H9 (cell line): ENCODE results near the gene GSTO2. TPM values are rescaled to one million over a fixed set of nuclear protein-coding genes. Genes with fewer than 3 reads are reported as not detected.

Source experiments
- DNase-seq: peaks from one replicate; pipeline ENCODE4 v3.0.0-alpha.2; 2017
- H2AFZ ChIP-seq: one replicate; pipeline ENCODE4 v1.6.1; 2013; ENCODE audit warnings: mild to moderate bottlenecking, low read length, control low read depth, moderate library complexity
- H2AK5ac ChIP-seq: 2 replicates; pipeline ENCODE4 v1.6.1; 2013; ENCODE audit warnings: low read length, control low read depth, mixed read lengths; ENCODE audit not compliant: insufficient read length
- H2BK120ac ChIP-seq: one replicate; pipeline ENCODE4 v1.6.1; 2013; ENCODE audit warnings: low read depth, mild to moderate bottlenecking, low read length, control low read depth, inconsistent platforms; ENCODE audit not compliant: poor library complexity, severe bottlenecking
- H2BK12ac ChIP-seq: 2 replicates; pipeline ENCODE4 v1.6.1; 2013; ENCODE audit warnings: low read length, control low read depth, mixed read lengths, low read depth; ENCODE audit not compliant: insufficient read length
- H2BK15ac ChIP-seq: 2 replicates; pipeline ENCODE4 v1.6.1; 2013; ENCODE audit warnings: low read depth, low read length, control low read depth
- H2BK20ac ChIP-seq: one replicate; pipeline ENCODE4 v1.6.1; 2013; ENCODE audit warnings: low read depth, mild to moderate bottlenecking, low read length, control low read depth, inconsistent platforms; ENCODE audit not compliant: poor library complexity, severe bottlenecking
- H2BK5ac ChIP-seq: 2 replicates; pipeline ENCODE4 v1.6.1; 2013; ENCODE audit warnings: low read length, control low read depth, mixed read lengths; ENCODE audit not compliant: insufficient read length
- H3K14ac ChIP-seq: 2 replicates; pipeline ENCODE4 v1.6.1; 2013; ENCODE audit warnings: low read length, control low read depth; ENCODE audit not compliant: insufficient read depth
- H3K18ac ChIP-seq: 2 replicates; pipeline ENCODE4 v1.6.1; 2013; ENCODE audit warnings: low read depth, mild to moderate bottlenecking, mixed read lengths, low read length, control low read depth; ENCODE audit not compliant: insufficient read length
- H3K23ac ChIP-seq: 2 replicates; pipeline ENCODE4 v1.6.1; 2013; ENCODE audit warnings: low read length, control low read depth, mixed read lengths, low read depth; ENCODE audit not compliant: insufficient read length
- H3K23me2 ChIP-seq: 2 replicates; pipeline ENCODE4 v1.6.1; 2013; ENCODE audit warnings: low read depth, mild to moderate bottlenecking, mixed read lengths, low read length, control low read depth; ENCODE audit not compliant: insufficient read length, poor library complexity, severe bottlenecking
- H3K27ac ChIP-seq: 2 replicates; pipeline ENCODE4 v1.5.1; 2013; ENCODE audit warnings: low read length, control low read depth, mixed read lengths, low read depth; ENCODE audit not compliant: insufficient read length
- H3K27me3 ChIP-seq: 2 replicates; pipeline ENCODE4 v1.6.1; 2013; ENCODE audit warnings: low read length, control low read depth, inconsistent platforms; ENCODE audit not compliant: insufficient read depth
- H3K4ac ChIP-seq: 2 replicates; pipeline ENCODE4 v1.6.1; 2013; ENCODE audit warnings: low read depth, mild to moderate bottlenecking, control low read depth, inconsistent platforms, low read length, moderate library complexity
- H3K4me1 ChIP-seq: 2 replicates; pipeline ENCODE4 v1.6.1; 2013; ENCODE audit warnings: low read length, control low read depth, inconsistent platforms; ENCODE audit not compliant: insufficient read depth
- H3K4me2 ChIP-seq: 2 replicates; pipeline ENCODE4 v1.6.1; 2013; ENCODE audit warnings: low read length, control low read depth, mixed read lengths; ENCODE audit not compliant: insufficient read length, insufficient read depth
- H3K56ac ChIP-seq: 2 replicates; pipeline ENCODE4 v1.6.1; 2013; ENCODE audit warnings: low read depth, mild to moderate bottlenecking, mixed read lengths, low read length, control low read depth; ENCODE audit not compliant: insufficient read length
- H3K79me1 ChIP-seq: 2 replicates; pipeline ENCODE4 v1.6.1; 2013; ENCODE audit warnings: low read depth, mild to moderate bottlenecking, moderate library complexity, low read length, control low read depth, inconsistent platforms; ENCODE audit not compliant: insufficient read depth, poor library complexity, severe bottlenecking
- H3K79me2 ChIP-seq: 2 replicates; pipeline ENCODE4 v1.6.1; 2013; ENCODE audit warnings: low read length, control low read depth, inconsistent platforms; ENCODE audit not compliant: insufficient read depth
- H3K9ac ChIP-seq: 2 replicates; pipeline ENCODE4 v1.6.1; 2013; ENCODE audit warnings: low read length, control low read depth, mixed read lengths; ENCODE audit not compliant: insufficient read length; ENCODE audit errors: extremely low read depth
- H3K9me3 ChIP-seq: one replicate; pipeline ENCODE4 v1.6.1; 2013; ENCODE audit warnings: low read depth, low read length, inconsistent platforms; ENCODE audit not compliant: control insufficient read depth
- H3T11ph ChIP-seq: one replicate; pipeline ENCODE4 v1.6.1; 2013; ENCODE audit warnings: mild to moderate bottlenecking, low read length, control low read depth, inconsistent platforms
- H4K20me1 ChIP-seq: one replicate; pipeline ENCODE4 v1.6.1; 2013; ENCODE audit not compliant: control insufficient read depth, insufficient read length, insufficient read depth
- H4K5ac ChIP-seq: 2 replicates; pipeline ENCODE4 v1.6.1; 2013; ENCODE audit warnings: low read depth, mild to moderate bottlenecking, mixed read lengths, low read length, control low read depth; ENCODE audit not compliant: insufficient read length
- H4K8ac ChIP-seq: replicated peaks from 2 replicates; pipeline ENCODE4 v1.6.1; 2013; ENCODE audit warnings: low read length, control low read depth, mixed read lengths, low read depth; ENCODE audit not compliant: insufficient read length
- H4K91ac ChIP-seq: 2 replicates; pipeline ENCODE4 v1.6.1; 2013; ENCODE audit warnings: low read depth, mild to moderate bottlenecking, moderate library complexity, mixed read lengths, low read length, control low read depth; ENCODE audit not compliant: insufficient read length
- H3K27ac Mint-ChIP-seq, 3 experiments: 2 replicates in 2 of 3; 3 replicates in 1 of 3; pipeline ENCODE4 v1.8.0; 2020 to 2021; ENCODE audit warnings: mixed read lengths in 3 of 3, mild to moderate bottlenecking in 1 of 3, moderate library complexity in 1 of 3
- H3K27me3 Mint-ChIP-seq: 2 replicates; pipeline ENCODE4 v1.8.0; 2021; ENCODE audit warnings: low read depth, mild to moderate bottlenecking, moderate library complexity, mixed read lengths
- H3K36me3 Mint-ChIP-seq, 3 experiments: 2 replicates in 2 of 3; 3 replicates in 1 of 3; pipeline ENCODE4 v1.8.0; 2020 to 2021; ENCODE audit warnings: low read depth in 3 of 3, mixed read lengths in 3 of 3; ENCODE audit not compliant: insufficient read depth in 1 of 3
- H3K4me1 Mint-ChIP-seq, 2 experiments: 2 replicates each; pipeline ENCODE4 v1.8.0; 2020; ENCODE audit warnings: mixed read lengths in 2 of 2
- H3K4me3 Mint-ChIP-seq, 2 experiments: 2 replicates in 1 of 2; 3 replicates in 1 of 2; pipeline ENCODE4 v1.8.0; 2020 to 2021; ENCODE audit warnings: mild to moderate bottlenecking in 2 of 2, mixed read lengths in 2 of 2, moderate library complexity in 1 of 2
- H3K9me3 Mint-ChIP-seq, 2 experiments: 2 replicates in 1 of 2; 3 replicates in 1 of 2; pipeline ENCODE4 v1.8.0; 2020; ENCODE audit warnings: mild to moderate bottlenecking in 2 of 2, mixed read lengths in 2 of 2, moderate library complexity in 1 of 2
- CTCF ChIP-seq: fragments of 200-600 bp; sonication (generic); conservative IDR thresholded peaks from 3 replicates; pipeline ENCODE4 v1.8.0; 2021; ENCODE audit warnings: antibody characterized with exemption, mild to moderate bottlenecking
- WGBS: extraction: QIAGEN DNeasy Blood & Tissue Kit; methylation state at CpG from one replicate; pipeline ENCODE4 v1.1.7; 2013; ENCODE audit warnings: missing lambda C conversion rate, low lambda C conversion rate, mixed read lengths; ENCODE audit not compliant: insufficient read length; ENCODE audit errors: extremely low coverage; 5-methylcytosine and 5-hydroxymethylcytosine counted together
- total RNA-seq: library from RNA; stranded (reverse); gene quantifications from 2 replicates; pipeline ENCODE4 v1.2.1, GENCODE V29; 2021

Gene GSTO2
- total RNA-seq, 1 experiment from 2014 or later = 14.5 TPM

DNA sequence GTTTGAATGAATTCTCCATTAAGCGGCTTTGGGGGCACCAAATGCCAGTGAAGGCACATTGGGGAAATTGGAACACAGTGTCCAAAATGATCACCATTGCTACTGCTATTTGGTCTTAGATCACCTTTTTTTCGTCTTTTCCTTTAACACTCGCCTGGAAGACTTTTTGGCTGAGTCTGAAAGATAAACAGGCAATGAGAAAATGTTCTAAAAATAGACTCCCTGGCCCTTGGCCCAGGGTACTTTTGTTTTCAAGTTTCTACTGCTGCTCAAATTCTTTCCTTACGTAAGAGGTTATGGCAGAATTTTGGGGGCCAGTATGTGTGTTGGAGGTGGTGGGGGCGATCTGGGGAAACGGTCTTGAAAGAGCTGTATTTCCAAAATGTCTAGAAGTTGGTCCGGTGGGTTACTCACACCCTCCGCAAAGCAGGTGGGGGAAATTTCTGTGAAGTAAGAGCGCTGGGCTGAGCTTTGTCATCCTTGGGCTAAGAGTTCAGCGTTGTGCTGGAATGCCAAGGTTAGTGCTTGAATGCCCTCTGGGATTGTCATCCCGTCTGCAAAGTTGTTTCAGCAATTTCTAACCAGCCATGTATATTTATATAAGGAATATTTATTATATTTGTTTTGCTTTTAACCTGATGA, 70.6 kb downstream of the GSTO2 start:
- no peak overlapping the region for H2AFZ ChIP-seq
- no CpG with 5 or more reads among the region's 11 CpGs for WGBS

More for the DNA sequence above, 70.6 kb downstream of the GSTO2 start:
- no peak overlapping the region for H2BK20ac ChIP-seq
- no peak overlapping the region for H3K56ac ChIP-seq
- H3K27ac ChIP-seq = no peak overlapping the region
- H3K36me3 Mint-ChIP-seq = peaks cover 0 to 5% (median 0%) of the 10 kb centered on the region in 3 experiments; a peak in 2 of 7 replicates
- peak; percentile 31 for DNase-seq
- no peak overlapping the region for H2BK120ac ChIP-seq
- H3K23ac ChIP-seq = no peak overlapping the region
- H4K91ac ChIP-seq = no peak overlapping the region
- peak overlapping the region; percentile 74 for H3K9ac ChIP-seq
- H2BK5ac ChIP-seq = no peak overlapping the region
- H2BK15ac ChIP-seq = no peak overlapping the region
- H2BK12ac ChIP-seq = no peak overlapping the region
- peaks cover 8% of the 10 kb centered on the region; the same call in 1 of the 2 replicates for H3K4me1 ChIP-seq
- H3K23me2 ChIP-seq = peaks cover 12% of the 10 kb centered on the region
- no peaks in the 10 kb centered on the region for H4K20me1 ChIP-seq
- no peak overlapping the region for H3K14ac ChIP-seq
- H3K9me3 Mint-ChIP-seq = no peaks in the 10 kb centered on the region
- no peaks in the 10 kb centered on the region for H3K27me3 ChIP-seq
- TF ChIP-seq CTCF = no peak
- H3K4me2 ChIP-seq = peak overlapping the region; percentile 78
- H4K8ac ChIP-seq = no peak overlapping the region
- H3K27ac Mint-ChIP-seq = peak overlapping the region in 1 of 3 experiments; percentile 96; a peak in 3 of 7 replicates
- no peak overlapping the region for H2AK5ac ChIP-seq
- H3K27me3 Mint-ChIP-seq = peaks cover 3% of the 10 kb centered on the region
- H3K79me2 ChIP-seq = peaks cover 15% of the 10 kb centered on the region; the same call in 1 of the 2 replicates
- H3K4me1 Mint-ChIP-seq = peaks cover 42 to 43% of the 10 kb centered on the region in 2 experiments
- H3T11ph ChIP-seq = no peak overlapping the region
- no peaks in the 10 kb centered on the region for H3K79me1 ChIP-seq
- no peaks in the 10 kb centered on the region for H3K9me3 ChIP-seq
- H3K4ac ChIP-seq = no peak overlapping the region
- H3K18ac ChIP-seq = no peak overlapping the region
- H3K4me3 Mint-ChIP-seq = peak overlapping the region; percentile 92 to 95
- no peak overlapping the region for H4K5ac ChIP-seq
